CD8-positive, alpha-beta memory T cell (primary cell): ENCODE data around the gene FOXL3. TPM values are rescaled to one million over a fixed set of nuclear protein-coding genes. Genes with fewer than 3 reads are reported as not detected.

Source experiments
- CTCF ChIA-PET: fragments of 350-600 bp; sonication (Branson Sonifier 250); formaldehyde crosslinking; loops from one replicate; lab custom pipeline; 2021; ENCODE audit warnings: antibody characterized with exemption; lab: Charles Lee
- POLR2A ChIA-PET: fragments of 350-600 bp; sonication (Branson Sonifier 250); formaldehyde crosslinking; loops from one replicate; lab custom pipeline; 2021; ENCODE audit warnings: antibody characterized with exemption; lab: Charles Lee
- DNase-seq, 5 donors: peaks; one replicate each; pipeline versions ENCODE4 v3.0.0 to v3.0.0-alpha.2; 2020 to 2022; ENCODE audit warnings: mixed read lengths in 1 of 5
- H3K27ac ChIP-seq: one replicate; pipeline ENCODE4 v1.7.0; 2013; ENCODE audit warnings: low read depth, mild to moderate bottlenecking, low read length, moderate library complexity
- H3K27me3 ChIP-seq: 2 replicates; pipeline ENCODE4 v1.7.0; 2013; ENCODE audit warnings: low read length, mild to moderate bottlenecking; ENCODE audit not compliant: insufficient read depth, poor library complexity, severe bottlenecking
- H3K36me3 ChIP-seq: 2 replicates; pipeline ENCODE4 v1.7.0; 2013; ENCODE audit warnings: mild to moderate bottlenecking, low read length, moderate library complexity; ENCODE audit not compliant: insufficient read depth
- H3K4me1 ChIP-seq: 2 replicates; pipeline ENCODE4 v1.7.0; 2013; ENCODE audit warnings: mild to moderate bottlenecking, low read length, moderate library complexity; ENCODE audit not compliant: insufficient read depth
- H3K4me3 ChIP-seq: 2 replicates; pipeline ENCODE4 v1.7.0; 2013; ENCODE audit warnings: mild to moderate bottlenecking, low read length
- H3K9me3 ChIP-seq: 2 replicates; pipeline ENCODE4 v1.7.0; 2013; ENCODE audit warnings: mild to moderate bottlenecking, low read length
- H3K27ac Mint-ChIP-seq, 8 donors: one replicate each; pipeline ENCODE4 v1.8.0; 2020 to 2021; ENCODE audit warnings: mixed read lengths in 8 of 8, mild to moderate bottlenecking in 6 of 8, inconsistent platforms in 3 of 8, moderate library complexity in 3 of 8
- H3K27me3 Mint-ChIP-seq, 2 donors: one replicate each; pipeline ENCODE4 v1.8.0; 2020 to 2021; ENCODE audit warnings: mixed read lengths in 2 of 2, mild to moderate bottlenecking in 1 of 2, moderate library complexity in 1 of 2
- H3K36me3 Mint-ChIP-seq, 3 donors: one replicate each; pipeline ENCODE4 v1.8.0; 2020 to 2021; ENCODE audit warnings: mixed read lengths in 3 of 3, inconsistent platforms in 1 of 3, mild to moderate bottlenecking in 1 of 3
- H3K4me1 Mint-ChIP-seq, 3 donors: one replicate each; pipeline ENCODE4 v1.8.0; 2020 to 2021; ENCODE audit warnings: mixed read lengths in 3 of 3, inconsistent platforms in 1 of 3, mild to moderate bottlenecking in 1 of 3
- H3K4me3 Mint-ChIP-seq, 7 donors: one replicate each; pipeline ENCODE4 v1.8.0; 2020 to 2021; ENCODE audit warnings: mixed read lengths in 7 of 7, mild to moderate bottlenecking in 6 of 7, moderate library complexity in 4 of 7, inconsistent platforms in 2 of 7
- H3K9me3 Mint-ChIP-seq, 5 donors: one replicate each; pipeline ENCODE4 v1.8.0; 2020 to 2022; ENCODE audit warnings: mixed read lengths in 5 of 5, mild to moderate bottlenecking in 3 of 5, moderate library complexity in 2 of 5, inconsistent platforms in 1 of 5
- polyA plus RNA-seq: library from polyadenylated mRNA; unstranded; fragments of 300-500 nt; fragmentation: Illumina TruSeq; gene quantifications from one replicate; pipeline ENCODE4 v1.2.3, GENCODE V29; 2021
- total RNA-seq, 2 experiments: library from RNA; stranded (reverse); gene quantifications; one replicate each; pipeline ENCODE4 v1.2.3, GENCODE V29; 2021

FOXL3 gene
- total and polyA plus RNA-seq, 3 experiments from 2014 or later: not detected

DNA sequence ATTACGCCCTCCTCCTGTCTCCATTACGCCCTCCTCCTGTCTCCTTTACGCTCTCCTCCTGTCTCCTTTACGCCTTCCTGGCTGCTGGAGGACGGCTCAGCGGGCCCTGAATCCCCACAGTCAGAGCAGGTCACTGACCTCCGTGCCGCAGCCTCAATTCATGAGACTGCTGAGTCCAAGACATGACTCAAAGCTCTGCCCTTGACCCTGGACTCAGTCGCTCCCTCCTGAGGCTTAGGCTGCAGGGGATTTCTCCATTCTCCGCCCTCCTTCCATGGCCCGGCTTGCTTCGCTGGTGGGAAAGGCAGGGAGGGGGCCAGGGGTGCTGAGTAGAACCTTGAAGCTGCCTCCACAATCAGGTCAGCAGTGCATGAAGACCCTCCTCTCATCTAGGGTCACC lies 21.0 kb upstream of the FOXL3 start:
- CTCF ChIA-PET: no interaction called here
- POLR2A ChIA-PET: no interaction called here
- no peaks in the 10 kb centered on the region for H3K27me3 ChIP-seq
- H3K4me3 Mint-ChIP-seq: no peak overlapping the region
- H3K4me1 Mint-ChIP-seq: no peaks in the 10 kb centered on the region
- no peaks in the 10 kb centered on the region for H3K36me3 ChIP-seq
- H3K4me3 ChIP-seq: no peak overlapping the region
- H3K9me3 Mint-ChIP-seq: peaks cover 9 to 11% (median 9%) of the 10 kb centered on the region in 5 donors
- no peaks in the 10 kb centered on the region for H3K36me3 Mint-ChIP-seq
- no peaks in the 10 kb centered on the region for H3K9me3 ChIP-seq
- no peak overlapping the region for H3K27ac Mint-ChIP-seq
- no peaks in the 10 kb centered on the region for H3K4me1 ChIP-seq
- peaks cover 0 to 2% of the 10 kb centered on the region in 2 donors for H3K27me3 Mint-ChIP-seq
- no peak overlapping the region for H3K27ac ChIP-seq
- peak in 1 of 5 donors; percentile 22 for DNase-seq

DNA sequence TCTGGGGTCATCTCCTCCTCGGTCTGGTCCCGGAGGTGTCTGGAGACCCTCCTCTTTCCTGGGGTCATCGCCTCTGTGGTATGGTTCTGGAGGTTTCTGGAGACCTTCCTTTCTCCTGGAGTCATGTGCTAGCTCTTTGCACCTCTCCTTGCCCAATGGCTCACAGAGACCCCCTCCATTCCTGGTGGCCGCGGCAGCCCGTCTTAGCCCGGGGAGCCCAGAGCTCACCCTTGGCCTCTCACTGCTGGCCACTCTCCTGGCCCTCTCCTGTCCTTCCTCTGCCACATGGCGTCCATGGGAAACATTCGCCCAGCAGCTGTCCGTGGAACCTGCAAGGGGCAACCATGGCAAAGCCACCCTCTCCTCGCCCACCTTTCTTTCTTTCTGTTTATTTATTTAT lies 20.2 kb upstream of the FOXL3 start:
- no peaks in the 10 kb centered on the region for H3K9me3 ChIP-seq
- ChIA-PET POLR2A (no interaction called here), CTCF (no interaction called here)
- H3K36me3 Mint-ChIP-seq: no peaks in the 10 kb centered on the region
- H3K36me3 ChIP-seq: no peaks in the 10 kb centered on the region
- peak in 1 of 5 donors; percentile 35 for DNase-seq
- H3K4me3 ChIP-seq: no peak overlapping the region
- H3K4me1 Mint-ChIP-seq: no peaks in the 10 kb centered on the region
- peaks cover 9 to 18% (median 16%) of the 10 kb centered on the region in 5 donors for H3K9me3 Mint-ChIP-seq
- no peaks in the 10 kb centered on the region for H3K4me1 ChIP-seq
- H3K27me3 Mint-ChIP-seq: peaks cover 0 to 3% of the 10 kb centered on the region in 2 donors
- H3K4me3 Mint-ChIP-seq: no peak overlapping the region
- H3K27me3 ChIP-seq: no peaks in the 10 kb centered on the region
- H3K27ac ChIP-seq: no peak overlapping the region
- no peak overlapping the region for H3K27ac Mint-ChIP-seq

DNA sequence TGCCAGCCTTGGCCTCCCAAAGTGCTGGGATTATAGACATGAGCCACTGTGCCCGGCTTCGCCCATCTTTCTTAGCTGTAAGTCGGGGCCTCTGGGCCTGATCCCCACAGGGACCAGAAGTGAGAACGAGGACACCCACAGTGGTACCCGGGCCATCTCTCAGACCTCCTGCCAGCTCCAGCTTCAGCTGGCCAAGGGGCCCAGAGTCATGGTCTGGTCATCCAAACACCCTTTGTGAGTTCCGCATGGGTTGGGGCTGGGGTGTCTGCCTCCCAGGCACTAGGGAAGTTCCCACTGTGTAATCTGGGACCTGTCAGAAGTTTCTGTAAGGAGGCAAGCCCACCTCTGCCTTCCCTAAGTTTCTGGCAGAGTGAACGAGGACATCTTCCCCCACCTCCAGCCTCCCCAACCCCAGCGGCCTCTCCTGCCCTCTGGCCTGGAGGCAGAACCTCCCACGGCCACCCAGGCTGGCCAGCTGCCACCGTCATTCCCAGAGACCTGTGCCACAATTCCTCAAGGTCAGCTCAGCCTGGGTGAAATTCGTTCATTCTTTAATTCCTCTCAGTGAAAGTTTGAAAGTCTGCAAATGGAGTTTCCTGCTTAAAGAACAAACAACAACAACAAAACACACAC lies 19.5 kb upstream of the FOXL3 start:
- CTCF ChIA-PET: no interaction called here
- H3K27ac ChIP-seq: no peak overlapping the region

DNA sequence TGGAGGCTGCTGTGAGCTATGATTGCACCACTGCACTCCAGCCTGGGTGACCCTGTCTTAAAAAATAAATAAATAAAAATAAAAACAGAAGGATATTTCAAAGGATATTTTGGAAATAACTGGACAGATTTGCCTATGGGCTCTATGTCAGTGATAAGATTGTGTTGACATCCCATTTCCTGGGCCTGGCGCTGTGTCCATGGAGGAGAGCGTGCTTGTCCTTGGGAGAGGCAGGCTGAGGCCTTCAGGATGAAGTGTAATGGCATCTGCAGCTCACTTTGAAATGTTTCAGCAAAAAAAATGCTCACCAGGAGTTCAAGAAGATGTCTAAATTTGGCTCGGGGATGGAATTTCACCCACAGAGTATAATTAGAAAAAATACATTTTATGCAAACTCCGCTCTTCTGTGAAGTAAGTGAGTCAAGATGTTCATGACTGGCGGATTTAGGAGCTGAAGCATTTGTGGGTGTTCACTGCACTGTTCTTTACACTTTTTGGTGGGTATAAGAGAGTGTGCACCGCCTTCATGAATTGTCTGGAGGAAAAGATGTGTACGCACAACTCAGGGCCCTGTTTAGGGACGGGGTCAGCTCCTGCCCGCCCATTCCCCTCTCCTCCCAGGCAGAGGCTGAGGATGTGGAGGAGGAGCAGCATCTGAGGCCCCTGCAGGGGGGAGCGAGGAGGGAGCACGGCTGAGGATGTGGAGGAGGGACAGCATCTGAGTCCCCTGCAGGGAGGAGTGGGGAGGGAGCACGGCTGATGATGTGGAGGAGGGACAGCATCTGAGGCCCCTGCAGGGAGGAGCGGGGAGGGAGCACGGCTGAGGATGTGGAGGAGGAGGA lies 18.5 kb upstream of the FOXL3 start:
- H3K27me3 ChIP-seq: no peaks in the 10 kb centered on the region
- no peaks in the 10 kb centered on the region for H3K4me1 ChIP-seq
- no peak overlapping the region for H3K27ac Mint-ChIP-seq
- H3K9me3 ChIP-seq: no peaks in the 10 kb centered on the region
- H3K4me3 ChIP-seq: no peak overlapping the region
- no peak overlapping the region for H3K27ac ChIP-seq
- no peaks in the 10 kb centered on the region for H3K4me1 Mint-ChIP-seq
- no peak for DNase-seq
- ChIA-PET CTCF (no interaction called here), POLR2A (no interaction called here)
- peaks cover 0 to 2% of the 10 kb centered on the region in 2 donors for H3K27me3 Mint-ChIP-seq
- H3K36me3 Mint-ChIP-seq: no peaks in the 10 kb centered on the region
- peaks cover 13 to 24% (median 17%) of the 10 kb centered on the region in 5 donors for H3K9me3 Mint-ChIP-seq
- H3K4me3 Mint-ChIP-seq: no peak overlapping the region
- H3K36me3 ChIP-seq: no peaks in the 10 kb centered on the region

More for the DNA sequence above, 19.5 kb upstream of the FOXL3 start:
- peaks cover 13 to 22% (median 17%) of the 10 kb centered on the region in 5 donors for H3K9me3 Mint-ChIP-seq
- Histone ChIP-seq H3K9me3 (no peaks in the 10 kb centered on the region), H3K4me3 (no peak overlapping the region), H3K27me3 (no peaks in the 10 kb centered on the region), H3K4me1 (no peaks in the 10 kb centered on the region), H3K36me3 (no peaks in the 10 kb centered on the region)
- no peak overlapping the region for H3K4me3 Mint-ChIP-seq
- H3K27me3 Mint-ChIP-seq: peaks cover 0 to 3% of the 10 kb centered on the region in 2 donors
- no peak overlapping the region for H3K27ac Mint-ChIP-seq
- no peaks in the 10 kb centered on the region for H3K36me3 Mint-ChIP-seq
- POLR2A ChIA-PET: no interaction called here
- peak in 1 of 5 donors; percentile 37 for DNase-seq
- H3K4me1 Mint-ChIP-seq: no peaks in the 10 kb centered on the region

DNA sequence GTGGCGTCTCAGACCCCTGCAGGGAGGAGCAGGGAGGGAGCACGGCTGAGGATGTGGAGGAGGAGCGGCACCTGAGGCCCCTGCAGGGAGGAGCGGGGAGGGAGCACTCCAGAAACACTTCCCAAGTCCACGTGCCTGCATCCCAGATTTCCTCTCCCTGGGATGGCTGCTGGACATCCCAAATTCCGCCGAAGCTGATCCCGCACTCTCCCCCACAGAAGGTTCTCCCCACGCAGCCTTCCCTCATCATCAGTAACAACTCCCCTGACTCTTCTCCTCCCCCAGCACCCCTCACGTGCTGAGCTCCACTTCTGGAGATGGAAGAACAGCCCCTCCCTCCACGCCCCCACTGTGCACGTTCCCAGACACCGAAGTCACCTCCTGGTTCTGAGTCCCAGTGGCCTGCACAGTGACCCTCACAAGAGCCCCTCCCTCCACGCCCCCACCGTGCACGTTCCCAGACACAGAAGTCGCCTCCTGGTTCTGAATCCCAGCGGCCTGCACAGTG lies 17.8 kb upstream of the FOXL3 start:
- Mint-ChIP-seq H3K4me3 (no peak overlapping the region), H3K27ac (peak overlapping the region in 1 of 8 donors; percentile 38), H3K9me3 (peaks cover 13 to 25% (median 17%) of the 10 kb centered on the region in 5 donors), H3K27me3 (peaks cover 2% of the 10 kb centered on the region in 2 donors), H3K4me1 (no peaks in the 10 kb centered on the region), H3K36me3 (no peaks in the 10 kb centered on the region)
- ChIA-PET CTCF (no interaction called here), POLR2A (no interaction called here)
- no peaks in the 10 kb centered on the region for H3K27me3 ChIP-seq
- H3K36me3 ChIP-seq: no peaks in the 10 kb centered on the region
- H3K27ac ChIP-seq: no peak overlapping the region
- no peaks in the 10 kb centered on the region for H3K9me3 ChIP-seq
- H3K4me3 ChIP-seq: no peak overlapping the region
- no peaks in the 10 kb centered on the region for H3K4me1 ChIP-seq
- DNase-seq: peak in 1 of 5 donors; percentile 12

DNA sequence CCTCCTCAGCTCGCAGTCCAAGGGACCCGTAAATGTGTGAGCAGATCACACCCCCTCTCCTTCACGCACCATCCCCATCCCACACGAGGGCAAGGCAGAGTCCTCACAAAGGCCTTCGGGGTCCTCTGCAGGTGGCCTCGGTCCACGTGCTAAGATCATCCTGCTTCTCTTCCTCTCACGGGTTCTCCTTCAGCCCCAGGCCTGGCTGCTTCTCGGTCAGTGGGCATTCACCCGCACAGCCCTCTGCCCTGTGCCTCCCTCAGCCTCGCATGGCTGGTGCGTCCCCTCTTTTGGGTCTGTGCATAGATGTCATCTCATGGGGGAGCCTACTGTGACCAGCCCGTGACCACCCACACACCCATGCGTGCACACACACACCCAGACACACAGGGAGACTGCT lies 17.3 kb upstream of the FOXL3 start:
- H3K27me3 Mint-ChIP-seq: peaks cover 2 to 5% of the 10 kb centered on the region in 2 donors
- H3K9me3 Mint-ChIP-seq: peaks cover 11 to 27% (median 17%) of the 10 kb centered on the region in 5 donors
- Histone ChIP-seq H3K9me3 (no peaks in the 10 kb centered on the region), H3K27me3 (no peaks in the 10 kb centered on the region), H3K27ac (no peak overlapping the region), H3K4me3 (no peak overlapping the region), H3K4me1 (no peaks in the 10 kb centered on the region), H3K36me3 (no peaks in the 10 kb centered on the region)
- CTCF ChIA-PET: no interaction called here
- H3K4me3 Mint-ChIP-seq: no peak overlapping the region
- POLR2A ChIA-PET: no interaction called here
- H3K36me3 Mint-ChIP-seq: no peaks in the 10 kb centered on the region
- H3K27ac Mint-ChIP-seq: peak overlapping the region in 1 of 8 donors; percentile 38
- DNase-seq: peak in 1 of 5 donors; percentile 4
- H3K4me1 Mint-ChIP-seq: no peaks in the 10 kb centered on the region

DNA sequence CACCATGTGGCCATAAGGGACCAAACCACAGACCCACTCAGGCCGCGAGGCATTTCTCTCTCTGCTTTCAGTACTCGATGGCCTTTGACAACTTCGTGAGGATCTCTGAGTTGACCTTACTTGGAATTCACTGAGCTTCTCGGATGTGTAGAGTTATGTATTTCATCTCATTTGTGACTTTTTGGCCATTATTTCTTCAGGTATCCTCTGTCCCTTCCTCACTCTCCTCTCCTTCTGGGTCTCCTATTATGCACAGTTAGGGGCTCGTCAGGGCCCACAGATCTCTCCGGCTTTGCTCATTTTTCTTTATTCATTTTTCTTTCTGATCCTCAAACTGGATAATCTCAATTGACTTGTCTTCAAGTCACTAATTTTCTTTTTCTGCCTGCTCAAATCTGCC lies 16.6 kb upstream of the FOXL3 start:
- CTCF ChIA-PET: no interaction called here
- Mint-ChIP-seq H3K36me3 (no peaks in the 10 kb centered on the region), H3K4me1 (no peaks in the 10 kb centered on the region), H3K27me3 (peaks cover 2 to 10% of the 10 kb centered on the region in 2 donors), H3K27ac (no peak overlapping the region), H3K9me3 (peaks cover 11 to 27% (median 17%) of the 10 kb centered on the region in 5 donors), H3K4me3 (no peak overlapping the region)
- Histone ChIP-seq H3K27ac (no peak overlapping the region), H3K4me3 (no peak overlapping the region), H3K27me3 (no peaks in the 10 kb centered on the region), H3K4me1 (no peaks in the 10 kb centered on the region), H3K9me3 (no peaks in the 10 kb centered on the region), H3K36me3 (no peaks in the 10 kb centered on the region)
- POLR2A ChIA-PET: no interaction called here
- no peak for DNase-seq

DNA sequence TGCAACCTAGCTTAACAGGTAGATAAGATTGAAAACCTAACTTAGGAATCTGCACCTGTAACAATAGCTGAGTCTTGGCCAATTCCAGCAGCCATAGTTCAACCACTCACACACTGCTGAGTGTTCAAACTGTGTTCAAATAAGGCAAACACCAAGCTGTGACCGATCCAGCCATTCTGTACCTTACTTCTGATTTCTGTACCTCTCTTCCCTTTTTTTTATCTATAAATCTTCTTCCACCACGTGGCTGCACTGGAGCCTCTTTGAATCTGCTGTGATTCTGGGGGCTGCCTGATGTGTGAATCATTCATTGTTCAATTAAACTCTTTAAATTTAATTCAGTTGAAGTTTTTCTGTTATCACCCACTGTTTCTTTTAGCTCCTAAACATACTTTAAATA lies 15.7 kb upstream of the FOXL3 start:
- Mint-ChIP-seq H3K4me1 (no peaks in the 10 kb centered on the region), H3K9me3 (peaks cover 11 to 27% (median 17%) of the 10 kb centered on the region in 5 donors), H3K27ac (peak overlapping the region in 1 of 8 donors; percentile 3), H3K27me3 (peaks cover 5 to 11% of the 10 kb centered on the region in 2 donors), H3K4me3 (no peak overlapping the region), H3K36me3 (no peaks in the 10 kb centered on the region)
- DNase-seq: no peak
- no peaks in the 10 kb centered on the region for H3K27me3 ChIP-seq
- ChIA-PET CTCF (no interaction called here), POLR2A (no interaction called here)
- H3K9me3 ChIP-seq: no peaks in the 10 kb centered on the region
- H3K36me3 ChIP-seq: no peaks in the 10 kb centered on the region
- H3K4me1 ChIP-seq: no peaks in the 10 kb centered on the region
- H3K27ac ChIP-seq: no peak overlapping the region
- no peak overlapping the region for H3K4me3 ChIP-seq
